Endothelial cell of umbilical vein (primary cell): ENCODE results near the gene CASKIN2. TPM values are rescaled to one million over a fixed set of nuclear protein-coding genes. Genes with fewer than 3 reads are reported as not detected.

Experiments used
- BruUV-seq: library from RNA; stranded (reverse); fragments of 400-500 nt; replicated peaks from 2 replicates; lab custom pipeline; 2021; lab: Mats Ljungman, UMichigan
- CTCF ChIA-PET: fragments of 300-600, 350-600 bp; sonication (Branson Sonifier 250); formaldehyde crosslinking; loops from one replicate; lab custom pipeline; 2021; ENCODE audit warnings: antibody characterized with exemption, inconsistent platforms; lab: Charles Lee
- POLR2A ChIA-PET: fragments of 300-600, 350-600 bp; sonication (Branson Sonifier 250); formaldehyde crosslinking; loops from one replicate; lab custom pipeline; 2021; ENCODE audit warnings: antibody characterized with exemption, inconsistent platforms; lab: Charles Lee
- DNase-seq: peaks from one replicate; pipeline ENCODE4 v3.0.0-alpha.2; 2011; ENCODE audit warnings: low read depth, low spot score
- FAIRE-seq: peaks from 2 replicates; lab custom pipeline; 2011; peaks lifted over from hg19 to GRCh38; lab: Jason Lieb, UNC
- H2AFZ ChIP-seq: 2 replicates; pipeline ENCODE4 v1.6.0; 2012; ENCODE audit warnings: low read depth, low read length, control low read depth, inconsistent platforms
- H3K27ac ChIP-seq: 2 replicates; pipeline ENCODE4 v1.5.1; 2011; ENCODE audit warnings: low read depth, mild to moderate bottlenecking, control low read depth, low read length, moderate library complexity; ENCODE audit not compliant: insufficient read depth
- H3K27me3 ChIP-seq, 2 experiments: 2 replicates each; pipeline versions ENCODE4 v1.6.0 to v1.6.1; 2011; ENCODE audit warnings: low read length in 2 of 2, mixed read lengths in 1 of 2; ENCODE audit not compliant: control insufficient read depth in 2 of 2, insufficient read depth in 2 of 2
- H3K36me3 ChIP-seq, 2 experiments: 2 replicates in 1 of 2; 3 replicates in 1 of 2; pipeline ENCODE4 v1.5.1; 2011; ENCODE audit warnings: low read length in 2 of 2, mild to moderate bottlenecking in 1 of 2, moderate library complexity in 1 of 2; ENCODE audit not compliant: control insufficient read depth in 2 of 2, insufficient read depth in 2 of 2; ENCODE audit errors: extremely low read depth in 1 of 2
- H3K4me1 ChIP-seq: 3 replicates; pipeline ENCODE4 v1.5.1; 2011; ENCODE audit warnings: mild to moderate bottlenecking, low read length; ENCODE audit not compliant: control insufficient read depth, insufficient read depth; ENCODE audit errors: extremely low read depth
- H3K4me2 ChIP-seq: 2 replicates; pipeline ENCODE4 v1.6.1; 2011; ENCODE audit warnings: low read length, control low read depth, mixed read lengths; ENCODE audit not compliant: insufficient read depth
- H3K4me3 ChIP-seq, 3 experiments: fragments of 200-600 bp in 1 of 3; sonication (generic), shearing (Covaris generic) in 1 of 3; replicated peaks in 1 of 3; 2 replicates each; pipeline ENCODE4 v1.5.1; 2011 to 2016; ENCODE audit warnings: control low read depth in 3 of 3, low read length in 3 of 3, mild to moderate bottlenecking in 2 of 3, inconsistent platforms in 1 of 3, low read depth in 1 of 3, moderate library complexity in 1 of 3; ENCODE audit not compliant: insufficient read depth in 1 of 3
- H3K79me2 ChIP-seq: 2 replicates; pipeline ENCODE4 v1.6.0; 2012; ENCODE audit warnings: low read length, inconsistent platforms; ENCODE audit not compliant: control insufficient read depth, insufficient read depth
- H3K9ac ChIP-seq: replicated peaks from 2 replicates; pipeline ENCODE3; 2011; ENCODE audit warnings: low read length, control low read depth; ENCODE audit not compliant: insufficient read depth; ENCODE audit errors: extremely low read depth
- H3K9me1 ChIP-seq: replicated peaks from 3 replicates; pipeline ENCODE4 v1.6.0; 2011; ENCODE audit warnings: mild to moderate bottlenecking, low read length; ENCODE audit not compliant: control insufficient read depth, insufficient read depth; ENCODE audit errors: extremely low read depth
- H3K9me3 ChIP-seq: replicated peaks from 2 replicates; pipeline ENCODE4 v1.5.1; 2012; ENCODE audit warnings: low read length, inconsistent platforms; ENCODE audit not compliant: control insufficient read depth, insufficient read depth
- H4K20me1 ChIP-seq: replicated peaks from 2 replicates; pipeline ENCODE3; 2011; ENCODE audit warnings: mild to moderate bottlenecking, low read length; ENCODE audit not compliant: control insufficient read depth, insufficient read depth; ENCODE audit errors: extremely low read depth
- CTCF ChIP-seq, 2 donors: IDR thresholded peaks; 1 replicate in 1 of 2; 2 replicates in 1 of 2; pipeline ENCODE4 v1.5.1; 2011; ENCODE audit warnings: low read length in 2 of 2, mild to moderate bottlenecking in 2 of 2, moderate library complexity in 2 of 2, control low read depth in 1 of 2, inconsistent platforms in 1 of 2, low read depth in 1 of 2; ENCODE audit not compliant: insufficient read depth in 1 of 2; ENCODE audit errors: extremely low read depth in 1 of 2
- EZH2 ChIP-seq: IDR thresholded peaks from 2 replicates; pipeline ENCODE4 v1.6.1; 2012; ENCODE audit warnings: borderline replicate concordance, low read depth, mild to moderate bottlenecking, moderate library complexity, low read length, inconsistent platforms; ENCODE audit not compliant: severe bottlenecking
- FOS ChIP-seq: IDR thresholded peaks from 2 replicates; pipeline ENCODE4 v1.6.1; 2011; ENCODE audit warnings: mild to moderate bottlenecking, low read length, moderate library complexity, borderline replicate concordance; ENCODE audit not compliant: insufficient read depth
- GATA2 ChIP-seq: IDR thresholded peaks from 2 replicates; pipeline ENCODE4 v1.7.0; 2011; ENCODE audit warnings: low read depth, mild to moderate bottlenecking, moderate library complexity, mixed read lengths, low read length; ENCODE audit not compliant: insufficient read length, insufficient read depth
- JUN ChIP-seq: IDR thresholded peaks from 2 replicates; pipeline ENCODE4 v1.6.1; 2011; ENCODE audit warnings: borderline replicate concordance, low read depth; ENCODE audit not compliant: insufficient read length, insufficient read depth
- MAX ChIP-seq: IDR thresholded peaks from 2 replicates; pipeline ENCODE4 v1.6.1; 2011; ENCODE audit not compliant: insufficient read depth, insufficient read length
- MYC ChIP-seq: IDR thresholded peaks from one replicate; pipeline ENCODE4 v1.6.1; 2011; ENCODE audit warnings: mild to moderate bottlenecking, low read depth, low read length
- POLR2A ChIP-seq: IDR thresholded peaks from 2 replicates; pipeline ENCODE4 v1.6.1; 2012; ENCODE audit warnings: low read depth, mild to moderate bottlenecking, control low read depth, low read length
- POLR2AphosphoS5 ChIP-seq: IDR thresholded peaks from 2 replicates; pipeline ENCODE4 v1.6.1; 2012; ENCODE audit warnings: low read depth, mild to moderate bottlenecking, control low read depth, low read length, moderate library complexity; ENCODE audit not compliant: insufficient read depth
- dilution Hi-C: fragments of 300-500 bp; cut with MboI; formaldehyde crosslinking; loops from one replicate; pipeline ENCODE4 v1.15.0; 2019; ENCODE audit warnings: low sequenced_read_pairs; ENCODE audit not compliant: extremely low pct_ligation_motif_present
- intact Hi-C: fragments of 100-400 bp; cut with micrococcal nuclease; formaldehyde crosslinking; loops from one replicate; pipeline ENCODE4 v1.10.0; 2022
- polyA plus RNA-seq, 4 experiments: library from polyadenylated mRNA; depleted of rRNA in 3 of 4; stranded (reverse) in 3 of 4; unstranded in 1 of 4; fragments of >200 nt; gene quantifications; 2 replicates each; pipeline versions ENCODE4 v1.2.1 to v1.2.3, GENCODE V29; 2011 to 2012; ENCODE audit warnings: missing spikeins in 1 of 4
- total RNA-seq: library from RNA; stranded (reverse); gene quantifications from 2 replicates; pipeline ENCODE4 v1.2.3, GENCODE V29; 2021

The CASKIN2 gene
- total and polyA plus RNA-seq, 2 donors (not counting 3 experiments of a cell fraction or from before 2014, with no cell fraction given): 13.0 to 37.6 TPM

- Histone ChIP-seq H3K27me3 (no peaks in the 10 kb centered on the region), H3K27ac (no peak overlapping the region), H3K9me3 (no peaks in the 10 kb centered on the region), H3K36me3 (no peaks in the 10 kb centered on the region), H3K4me3 (no peak overlapping the region), H3K4me2 (no peak overlapping the region), H3K79me2 (no peaks in the 10 kb centered on the region), H2AFZ (no peak overlapping the region), H3K9ac (no peak overlapping the region), H4K20me1 (no peaks in the 10 kb centered on the region), H3K4me1 (peaks cover 3% of the 10 kb centered on the region), H3K9me1 (no peaks in the 10 kb centered on the region)
- no peak for FAIRE-seq
- dilution Hi-C loops: no loop called here
- intact Hi-C loops: no loop called here
- ChIA-PET CTCF (interaction anchor here (1.1 to 2.2 kb wide), 4 partner anchors 31 to 266 kb away, joined by 3 to 5 read pairs (median 4); partner anchors contain the start of gene TSEN54), POLR2A (no interaction called here)
- no peak for DNase-seq
- no peak for TF ChIP-seq POLR2A
- TF ChIP-seq POLR2AphosphoS5: no peak
- TF ChIP-seq GATA2: no peak
- TF ChIP-seq JUN: no peak
- TF ChIP-seq MYC: no peak
- no peak for TF ChIP-seq EZH2
- TF ChIP-seq FOS: no peak
- TF ChIP-seq MAX: no peak
- TF ChIP-seq CTCF (IDR thresholded peaks at IDR 0.05; ENCODE audit: extremely low read depth in 1 of 2, insufficient read depth in 1 of 2, low read depth in 1 of 2, low read length in 2 of 2): no peak
- no TSS peak for BruUV-seq
These were observed 33.0 kb downstream of the CASKIN2 start for GRCh38 chr17:75482098-75482942.
